ENCODE results near the gene ACSL1.

Gene ACSL1

GRCh38 chr4:184810720-184811119 is 15.0 kb downstream of the ACSL1 start:
- DNase-seq: no peak

GRCh38 chr4:184808713-184809050 is 17.1 kb downstream of the ACSL1 start:
- no peak for DNase-seq

- no peak for DNase-seq
These were observed 17.7 kb downstream of the ACSL1 start for GRCh38 chr4:184807797-184808712.

GRCh38 chr4:184807256-184807655 is 18.5 kb downstream of the ACSL1 start:
- DNase-seq: no peak

GRCh38 chr4:184806711-184807110 is 19.1 kb downstream of the ACSL1 start:
- DNase-seq: no peak

GRCh38 chr4:184806229-184806550 is 19.6 kb downstream of the ACSL1 start:
- DNase-seq: no peak

- no peak for DNase-seq
These were observed 20.1 kb downstream of the ACSL1 start for GRCh38 chr4:184805462-184806228.

- DNase-seq: no peak
These were observed 21.1 kb downstream of the ACSL1 start for GRCh38 chr4:184804621-184805020.

GRCh38 chr4:184803874-184804273 is 21.9 kb downstream of the ACSL1 start:
- DNase-seq: no peak

- no peak for DNase-seq
These were observed 22.6 kb downstream of the ACSL1 start for GRCh38 chr4:184803133-184803532.

GRCh38 chr4:184802697-184803015 is 23.1 kb downstream of the ACSL1 start:
- DNase-seq: no peak

- DNase-seq: no peak
These were observed 23.7 kb downstream of the ACSL1 start for GRCh38 chr4:184801781-184802696.

- no peak for DNase-seq
These were observed 27.3 kb downstream of the ACSL1 start for GRCh38 chr4:184798504-184798903.

GRCh38 chr4:184796906-184797305 is 28.9 kb downstream of the ACSL1 start:
- DNase-seq: no peak

- DNase-seq: no peak
These were observed 30.4 kb downstream of the ACSL1 start for GRCh38 chr4:184795214-184795844.

- DNase-seq: no peak
These were observed 31.3 kb downstream of the ACSL1 start for GRCh38 chr4:184794470-184794869.

- no peak for DNase-seq
These were observed 31.9 kb downstream of the ACSL1 start for GRCh38 chr4:184793735-184794355.

- peak; percentile 34 for DNase-seq
These were observed 32.7 kb downstream of the ACSL1 start for GRCh38 chr4:184792950-184793555.

- DNase-seq: no peak
These were observed 33.4 kb downstream of the ACSL1 start for GRCh38 chr4:184792334-184792733.

GRCh38 chr4:184790826-184791225 is 34.9 kb downstream of the ACSL1 start:
- DNase-seq: no peak

GRCh38 chr4:184787766-184788503 is 37.8 kb downstream of the ACSL1 start:
- no peak for DNase-seq
